Spleen (tissue), 11 donors: ENCODE measurements around the gene GRAMD2B. TPM values are rescaled to one million over a fixed set of nuclear protein-coding genes. Genes with fewer than 3 reads are reported as not detected.

Experiments used
- DNase-seq: peaks from one replicate; pipeline ENCODE4 v3.0.0-alpha.2; 2020
- H3K27ac ChIP-seq, 8 donors: fragments of 200-600 bp; sonication (generic) in 7 of 8; 1 replicate in 4 of 8; 2 replicates in 4 of 8; pipeline versions ENCODE4 v1.5.0 to v1.8.0; 2016 to 2021; ENCODE audit warnings: inconsistent platforms in 4 of 8, mild to moderate bottlenecking in 4 of 8, moderate library complexity in 1 of 8
- H3K27me3 ChIP-seq, 7 donors: fragments of 200-600 bp; sonication (generic) in 6 of 7; replicated peaks in 1 of 7; 1 replicate in 4 of 7; 2 replicates in 3 of 7; pipeline versions ENCODE4 v1.5.0 to v1.8.0; 2016 to 2021; ENCODE audit warnings: inconsistent platforms in 3 of 7, mild to moderate bottlenecking in 1 of 7
- H3K36me3 ChIP-seq, 6 donors: fragments of 200-600 bp; sonication (generic) in 5 of 6; 1 replicate in 4 of 6; 2 replicates in 2 of 6; pipeline versions ENCODE4 v1.5.0 to v1.8.0; 2016 to 2021; ENCODE audit warnings: inconsistent platforms in 2 of 6
- H3K4me1 ChIP-seq, 6 donors: fragments of 200-600 bp; sonication (generic) in 5 of 6; 1 replicate in 3 of 6; 2 replicates in 3 of 6; pipeline versions ENCODE4 v1.5.0 to v1.8.0; 2016 to 2021; ENCODE audit warnings: inconsistent platforms in 3 of 6
- H3K4me3 ChIP-seq, 8 donors: fragments of 200-600 bp; sonication (generic) in 7 of 8; 1 replicate in 4 of 8; 2 replicates in 4 of 8; pipeline versions ENCODE4 v1.5.0 to v1.8.0; 2016 to 2021; ENCODE audit warnings: inconsistent platforms in 4 of 8, mild to moderate bottlenecking in 4 of 8, moderate library complexity in 2 of 8
- H3K9me3 ChIP-seq, 8 donors: fragments of 200-600 bp; sonication (generic) in 7 of 8; 1 replicate in 4 of 8; 2 replicates in 4 of 8; pipeline versions ENCODE4 v1.5.0 to v1.8.0; 2016 to 2021; ENCODE audit warnings: inconsistent platforms in 4 of 8
- CTCF ChIP-seq, 11 experiments: fragments of 200-600 bp in 7 of 11; fragments of 450-650 bp in 4 of 11; sonication (generic) in 4 of 11; IDR thresholded peaks in 8 of 11; conservative IDR thresholded peaks in 3 of 11; 1 replicate in 7 of 11; 2 replicates in 4 of 11; pipeline versions ENCODE4 v1.4.0 to v1.8.0; 2016 to 2021; ENCODE audit warnings: antibody characterized with exemption in 11 of 11, inconsistent platforms in 4 of 11, mild to moderate bottlenecking in 1 of 11
- POLR2A ChIP-seq, 3 donors: fragments of 450-650 bp; IDR thresholded peaks; one replicate each; pipeline ENCODE4 v1.5.1; 2017; ENCODE audit warnings: antibody characterized with exemption in 3 of 3, mild to moderate bottlenecking in 1 of 3
- POLR2AphosphoS5 ChIP-seq, 3 donors: sonication (generic); formaldehyde crosslinking; IDR thresholded peaks; one replicate each; pipeline ENCODE4 v1.5.1; 2017; ENCODE audit warnings: antibody characterized with exemption in 3 of 3
- WGBS, 5 donors: extraction: QIAGEN DNeasy Blood & Tissue Kit in 3 of 5; methylation state at CpG; one replicate each; pipeline versions ENCODE4 v1.1.5 to v1.1.7; 2013 to 2018; 5-methylcytosine and 5-hydroxymethylcytosine counted together
- intact Hi-C: fragments of 100-400 bp; cut with DNase I; formaldehyde crosslinking; loops from one replicate; pipeline ENCODE4 v1.15.0; 2023; ENCODE audit warnings: low total_unique reads
- polyA plus RNA-seq, 3 donors: library from polyadenylated mRNA; stranded (reverse); fragments of 200-250 nt; gene quantifications; one replicate each; pipeline ENCODE4 v1.2.1, GENCODE V29; 2013
- total RNA-seq, 7 donors: library from RNA; depleted of rRNA in 3 of 7; stranded (reverse); fragments of >200 nt in 3 of 7; fragmentation: NEBNext Ultra II Directional in 4 of 7; extraction: Animal tissue kit (Norgen Biotek cat#: 25700) in 4 of 7; gene quantifications; one replicate each; pipeline versions ENCODE4 v1.1.0 to v1.2.1, GENCODE V29; 2016 to 2021
- donor health status: healthy with polysubstance abuse.
- donor health status: DM: no; HTN: no; CAD: no; lungs with moderate emphysema.
- donor health status: DM: no; HTN: no; CAD: no.
- donor health status: Bipolar disorder and iron deficiency.
- donor health status: healthy.
- donor health status: DM: no; HTN: no; CAD: no.
- donor health status: DM: yes; HTN: yes; CAD: no.

Gene GRAMD2B
- total and polyA plus RNA-seq, 10 donors: 3.0 to 28.7 (median 10.9) TPM

- WGBS, 5 donors: 44 to 63% (median 55%) methylated on average over 6 of the region's 6 CpGs
- intact Hi-C loops: no loop called here
- Histone ChIP-seq H3K4me1 (peaks cover 0 to 26% (median 2%) of the 10 kb centered on the region in 6 donors), H3K9me3 (no peaks in the 10 kb centered on the region), H3K36me3 (no peaks in the 10 kb centered on the region), H3K27ac (peak overlapping the region in 6 of 8 donors; percentile 22 to 70 (median 60)), H3K4me3 (no peak overlapping the region), H3K27me3 (no peaks in the 10 kb centered on the region)
- no peak for DNase-seq
- TF ChIP-seq CTCF (IDR thresholded peaks at IDR 0.05 in 8 of 11, conservative IDR thresholded peaks at IDR 0.05 in 3 of 11): no peak
- no peak for TF ChIP-seq POLR2AphosphoS5 (IDR thresholded peaks at IDR 0.05)
- TF ChIP-seq POLR2A (IDR thresholded peaks at IDR 0.05): no peak
Measured at GRCh38 chr5:126519637-126520592, 96.7 kb downstream of the GRAMD2B start.

- H3K4me1 ChIP-seq: peaks cover 0 to 33% (median 5%) of the 10 kb centered on the region in 6 donors
- DNase-seq: no peak
- H3K4me3 ChIP-seq: no peak overlapping the region
- H3K9me3 ChIP-seq: no peaks in the 10 kb centered on the region
- H3K36me3 ChIP-seq: no peaks in the 10 kb centered on the region
- TF ChIP-seq POLR2AphosphoS5 (IDR thresholded peaks at IDR 0.05) (no peak), POLR2A (IDR thresholded peaks at IDR 0.05) (no peak), CTCF (IDR thresholded peaks at IDR 0.05 in 8 of 11, conservative IDR thresholded peaks at IDR 0.05 in 3 of 11) (no peak)
- H3K27ac ChIP-seq: peak overlapping the region in 4 of 8 donors; percentile 59 to 70 (median 66)
- no peaks in the 10 kb centered on the region for H3K27me3 ChIP-seq
- intact Hi-C loops: no loop called here
Measured at GRCh38 chr5:126520593-126520953, 97.4 kb downstream of the GRAMD2B start.

- H3K27ac ChIP-seq: no peak overlapping the region
- no peaks in the 10 kb centered on the region for H3K27me3 ChIP-seq
- no peaks in the 10 kb centered on the region for H3K36me3 ChIP-seq
- intact Hi-C loops: no loop called here
- TF ChIP-seq CTCF (IDR thresholded peaks at IDR 0.05 in 8 of 11, conservative IDR thresholded peaks at IDR 0.05 in 3 of 11) (no peak), POLR2AphosphoS5 (IDR thresholded peaks at IDR 0.05) (no peak)
- no peak for DNase-seq
- no peak overlapping the region for H3K4me3 ChIP-seq
- H3K4me1 ChIP-seq: peaks cover 0 to 38% (median 5%) of the 10 kb centered on the region in 6 donors
- H3K9me3 ChIP-seq: peaks cover 0 to 5% (median 0%) of the 10 kb centered on the region in 8 donors
Measured at GRCh38 chr5:126521130-126521529, 97.9 kb downstream of the GRAMD2B start.

- Histone ChIP-seq H3K27me3 (no peaks in the 10 kb centered on the region), H3K36me3 (no peaks in the 10 kb centered on the region), H3K4me1 (peaks cover 0 to 38% (median 5%) of the 10 kb centered on the region in 6 donors), H3K27ac (peak overlapping the region in 5 of 8 donors; percentile 4 to 71 (median 51)), H3K9me3 (peaks cover 0 to 17% (median 0%) of the 10 kb centered on the region in 8 donors), H3K4me3 (no peak overlapping the region)
- WGBS, 5 donors: 72 to 84% (median 78%) methylated on average over 8 of the region's 8 CpGs
- intact Hi-C loops: no loop called here
- no peak for DNase-seq
- no peak for TF ChIP-seq POLR2A (IDR thresholded peaks at IDR 0.05)
- no peak for TF ChIP-seq POLR2AphosphoS5 (IDR thresholded peaks at IDR 0.05)
- TF ChIP-seq CTCF (IDR thresholded peaks at IDR 0.05 in 8 of 11, conservative IDR thresholded peaks at IDR 0.05 in 3 of 11): no peak
Measured at GRCh38 chr5:126523818-126524510, 100.8 kb downstream of the GRAMD2B start.
